Endothelial cell of umbilical vein (primary cell): ENCODE measurements around the gene STATH. TPM values are rescaled to one million over a fixed set of nuclear protein-coding genes. Genes with fewer than 3 reads are reported as not detected.

Experiments
- BruUV-seq: library from RNA; stranded (reverse); fragments of 400-500 nt; replicated peaks from 2 replicates; lab custom pipeline; 2021; lab: Mats Ljungman, UMichigan
- CTCF ChIA-PET: fragments of 300-600, 350-600 bp; sonication (Branson Sonifier 250); formaldehyde crosslinking; loops from one replicate; lab custom pipeline; 2021; ENCODE audit warnings: antibody characterized with exemption, inconsistent platforms; lab: Charles Lee
- POLR2A ChIA-PET: fragments of 300-600, 350-600 bp; sonication (Branson Sonifier 250); formaldehyde crosslinking; loops from one replicate; lab custom pipeline; 2021; ENCODE audit warnings: antibody characterized with exemption, inconsistent platforms; lab: Charles Lee
- DNase-seq: peaks from one replicate; pipeline ENCODE4 v3.0.0-alpha.2; 2011; ENCODE audit warnings: low read depth, low spot score
- FAIRE-seq: peaks from 2 replicates; lab custom pipeline; 2011; peaks lifted over from hg19 to GRCh38; lab: Jason Lieb, UNC
- H2AFZ ChIP-seq: 2 replicates; pipeline ENCODE4 v1.6.0; 2012; ENCODE audit warnings: low read depth, low read length, control low read depth, inconsistent platforms
- H3K27ac ChIP-seq: 2 replicates; pipeline ENCODE4 v1.5.1; 2011; ENCODE audit warnings: low read depth, mild to moderate bottlenecking, control low read depth, low read length, moderate library complexity; ENCODE audit not compliant: insufficient read depth
- H3K27me3 ChIP-seq, 2 experiments: 2 replicates each; pipeline versions ENCODE4 v1.6.0 to v1.6.1; 2011; ENCODE audit warnings: low read length in 2 of 2, mixed read lengths in 1 of 2; ENCODE audit not compliant: control insufficient read depth in 2 of 2, insufficient read depth in 2 of 2
- H3K36me3 ChIP-seq, 2 experiments: 2 replicates in 1 of 2; 3 replicates in 1 of 2; pipeline ENCODE4 v1.5.1; 2011; ENCODE audit warnings: low read length in 2 of 2, mild to moderate bottlenecking in 1 of 2, moderate library complexity in 1 of 2; ENCODE audit not compliant: control insufficient read depth in 2 of 2, insufficient read depth in 2 of 2; ENCODE audit errors: extremely low read depth in 1 of 2
- H3K4me1 ChIP-seq: 3 replicates; pipeline ENCODE4 v1.5.1; 2011; ENCODE audit warnings: mild to moderate bottlenecking, low read length; ENCODE audit not compliant: control insufficient read depth, insufficient read depth; ENCODE audit errors: extremely low read depth
- H3K4me2 ChIP-seq: 2 replicates; pipeline ENCODE4 v1.6.1; 2011; ENCODE audit warnings: low read length, control low read depth, mixed read lengths; ENCODE audit not compliant: insufficient read depth
- H3K4me3 ChIP-seq, 3 experiments: fragments of 200-600 bp in 1 of 3; sonication (generic), shearing (Covaris generic) in 1 of 3; replicated peaks in 1 of 3; 2 replicates each; pipeline ENCODE4 v1.5.1; 2011 to 2016; ENCODE audit warnings: control low read depth in 3 of 3, low read length in 3 of 3, mild to moderate bottlenecking in 2 of 3, inconsistent platforms in 1 of 3, low read depth in 1 of 3, moderate library complexity in 1 of 3; ENCODE audit not compliant: insufficient read depth in 1 of 3
- H3K79me2 ChIP-seq: 2 replicates; pipeline ENCODE4 v1.6.0; 2012; ENCODE audit warnings: low read length, inconsistent platforms; ENCODE audit not compliant: control insufficient read depth, insufficient read depth
- H3K9ac ChIP-seq: replicated peaks from 2 replicates; pipeline ENCODE3; 2011; ENCODE audit warnings: low read length, control low read depth; ENCODE audit not compliant: insufficient read depth; ENCODE audit errors: extremely low read depth
- H3K9me1 ChIP-seq: replicated peaks from 3 replicates; pipeline ENCODE4 v1.6.0; 2011; ENCODE audit warnings: mild to moderate bottlenecking, low read length; ENCODE audit not compliant: control insufficient read depth, insufficient read depth; ENCODE audit errors: extremely low read depth
- H3K9me3 ChIP-seq: replicated peaks from 2 replicates; pipeline ENCODE4 v1.5.1; 2012; ENCODE audit warnings: low read length, inconsistent platforms; ENCODE audit not compliant: control insufficient read depth, insufficient read depth
- H4K20me1 ChIP-seq: replicated peaks from 2 replicates; pipeline ENCODE3; 2011; ENCODE audit warnings: mild to moderate bottlenecking, low read length; ENCODE audit not compliant: control insufficient read depth, insufficient read depth; ENCODE audit errors: extremely low read depth
- EZH2 ChIP-seq: IDR thresholded peaks from 2 replicates; pipeline ENCODE4 v1.6.1; 2012; ENCODE audit warnings: borderline replicate concordance, low read depth, mild to moderate bottlenecking, moderate library complexity, low read length, inconsistent platforms; ENCODE audit not compliant: severe bottlenecking
- FOS ChIP-seq: IDR thresholded peaks from 2 replicates; pipeline ENCODE4 v1.6.1; 2011; ENCODE audit warnings: mild to moderate bottlenecking, low read length, moderate library complexity, borderline replicate concordance; ENCODE audit not compliant: insufficient read depth
- GATA2 ChIP-seq: IDR thresholded peaks from 2 replicates; pipeline ENCODE4 v1.7.0; 2011; ENCODE audit warnings: low read depth, mild to moderate bottlenecking, moderate library complexity, mixed read lengths, low read length; ENCODE audit not compliant: insufficient read length, insufficient read depth
- JUN ChIP-seq: IDR thresholded peaks from 2 replicates; pipeline ENCODE4 v1.6.1; 2011; ENCODE audit warnings: borderline replicate concordance, low read depth; ENCODE audit not compliant: insufficient read length, insufficient read depth
- MYC ChIP-seq: IDR thresholded peaks from one replicate; pipeline ENCODE4 v1.6.1; 2011; ENCODE audit warnings: mild to moderate bottlenecking, low read depth, low read length
- POLR2A ChIP-seq: IDR thresholded peaks from 2 replicates; pipeline ENCODE4 v1.6.1; 2012; ENCODE audit warnings: low read depth, mild to moderate bottlenecking, control low read depth, low read length
- POLR2AphosphoS5 ChIP-seq: IDR thresholded peaks from 2 replicates; pipeline ENCODE4 v1.6.1; 2012; ENCODE audit warnings: low read depth, mild to moderate bottlenecking, control low read depth, low read length, moderate library complexity; ENCODE audit not compliant: insufficient read depth
- dilution Hi-C: fragments of 300-500 bp; cut with MboI; formaldehyde crosslinking; loops from one replicate; pipeline ENCODE4 v1.15.0; 2019; ENCODE audit warnings: low sequenced_read_pairs; ENCODE audit not compliant: extremely low pct_ligation_motif_present
- intact Hi-C: fragments of 100-400 bp; cut with micrococcal nuclease; formaldehyde crosslinking; loops from one replicate; pipeline ENCODE4 v1.10.0; 2022
- polyA plus RNA-seq, 4 experiments: library from polyadenylated mRNA; depleted of rRNA in 3 of 4; stranded (reverse) in 3 of 4; unstranded in 1 of 4; fragments of >200 nt; gene quantifications; 2 replicates each; pipeline versions ENCODE4 v1.2.1 to v1.2.3, GENCODE V29; 2011 to 2012; ENCODE audit warnings: missing spikeins in 1 of 4
- total RNA-seq: library from RNA; stranded (reverse); gene quantifications from 2 replicates; pipeline ENCODE4 v1.2.3, GENCODE V29; 2021
- TF ChIP-seq, protein P1 (sequence below), 2 donors: IDR thresholded peaks; 1 replicate in 1 of 2; 2 replicates in 1 of 2; pipeline ENCODE4 v1.5.1; 2011; ENCODE audit warnings: low read length in 2 of 2, mild to moderate bottlenecking in 2 of 2, moderate library complexity in 2 of 2, control low read depth in 1 of 2, inconsistent platforms in 1 of 2, low read depth in 1 of 2; ENCODE audit not compliant: insufficient read depth in 1 of 2; ENCODE audit errors: extremely low read depth in 1 of 2
- TF ChIP-seq, protein P2 (sequence below): IDR thresholded peaks from 2 replicates; pipeline ENCODE4 v1.6.1; 2011; ENCODE audit not compliant: insufficient read depth, insufficient read length

STATH gene
- total and polyA plus RNA-seq, 2 donors (not counting 3 experiments of a cell fraction or from before 2014, with no cell fraction given), result not detected

DNA sequence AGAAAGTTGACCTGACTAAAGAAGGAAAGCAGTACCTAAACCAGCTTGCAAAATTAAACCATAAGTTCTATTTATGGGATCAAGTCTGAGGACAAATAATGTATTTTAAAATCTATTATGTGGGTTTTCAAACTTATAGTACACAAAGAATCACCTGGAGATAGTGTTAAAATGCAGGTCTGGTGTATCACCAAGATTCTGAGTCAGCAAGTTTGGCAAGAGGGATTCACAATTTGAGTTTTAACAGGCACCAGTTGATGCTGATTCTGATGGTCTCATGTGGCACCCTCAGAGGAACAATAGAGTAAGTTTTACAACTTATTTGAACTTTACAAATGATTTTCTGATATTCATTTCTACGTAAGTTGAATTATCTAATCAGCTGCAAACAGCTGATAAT is 9.1 kb upstream of the STATH start:
- Histone ChIP-seq H4K20me1 (no peaks in the 10 kb centered on the region), H3K79me2 (no peaks in the 10 kb centered on the region), H3K27me3 (peaks cover 2% of the 10 kb centered on the region in 2 experiments), H3K4me2 (no peak overlapping the region), H2AFZ (no peak overlapping the region), H3K9me1 (no peaks in the 10 kb centered on the region), H3K9ac (no peak overlapping the region), H3K4me3 (no peak overlapping the region), H3K27ac (no peak overlapping the region), H3K4me1 (no peaks in the 10 kb centered on the region), H3K36me3 (no peaks in the 10 kb centered on the region), H3K9me3 (no peaks in the 10 kb centered on the region)
- DNase-seq, result no peak
- dilution Hi-C loops, result no loop called here
- BruUV-seq, result no TSS peak
- ChIA-PET POLR2A (no interaction called here), CTCF (no interaction called here)
- no peak for TF ChIP-seq FOS
- no peak for TF ChIP-seq JUN
- TF ChIP-seq, protein P1, sequence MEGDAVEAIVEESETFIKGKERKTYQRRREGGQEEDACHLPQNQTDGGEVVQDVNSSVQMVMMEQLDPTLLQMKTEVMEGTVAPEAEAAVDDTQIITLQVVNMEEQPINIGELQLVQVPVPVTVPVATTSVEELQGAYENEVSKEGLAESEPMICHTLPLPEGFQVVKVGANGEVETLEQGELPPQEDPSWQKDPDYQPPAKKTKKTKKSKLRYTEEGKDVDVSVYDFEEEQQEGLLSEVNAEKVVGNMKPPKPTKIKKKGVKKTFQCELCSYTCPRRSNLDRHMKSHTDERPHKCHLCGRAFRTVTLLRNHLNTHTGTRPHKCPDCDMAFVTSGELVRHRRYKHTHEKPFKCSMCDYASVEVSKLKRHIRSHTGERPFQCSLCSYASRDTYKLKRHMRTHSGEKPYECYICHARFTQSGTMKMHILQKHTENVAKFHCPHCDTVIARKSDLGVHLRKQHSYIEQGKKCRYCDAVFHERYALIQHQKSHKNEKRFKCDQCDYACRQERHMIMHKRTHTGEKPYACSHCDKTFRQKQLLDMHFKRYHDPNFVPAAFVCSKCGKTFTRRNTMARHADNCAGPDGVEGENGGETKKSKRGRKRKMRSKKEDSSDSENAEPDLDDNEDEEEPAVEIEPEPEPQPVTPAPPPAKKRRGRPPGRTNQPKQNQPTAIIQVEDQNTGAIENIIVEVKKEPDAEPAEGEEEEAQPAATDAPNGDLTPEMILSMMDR (IDR thresholded peaks at IDR 0.05; ENCODE audit: extremely low read depth in 1 of 2, insufficient read depth in 1 of 2, low read depth in 1 of 2, low read length in 2 of 2), result no peak
- TF ChIP-seq MYC, result no peak
- TF ChIP-seq POLR2A, result no peak
- TF ChIP-seq EZH2, result no peak
- TF ChIP-seq GATA2, result no peak
- TF ChIP-seq, protein P2, sequence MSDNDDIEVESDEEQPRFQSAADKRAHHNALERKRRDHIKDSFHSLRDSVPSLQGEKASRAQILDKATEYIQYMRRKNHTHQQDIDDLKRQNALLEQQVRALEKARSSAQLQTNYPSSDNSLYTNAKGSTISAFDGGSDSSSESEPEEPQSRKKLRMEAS, result no peak
- TF ChIP-seq POLR2AphosphoS5, result no peak
- FAIRE-seq, result no peak
- intact Hi-C loops, result no loop called here
